ENCODE measurements around the gene SLC30A1.

GRCh38 chr1:211557894-211558625 lies 20.9 kb downstream of the SLC30A1 start:
- TF ChIP-seq, protein P1, sequence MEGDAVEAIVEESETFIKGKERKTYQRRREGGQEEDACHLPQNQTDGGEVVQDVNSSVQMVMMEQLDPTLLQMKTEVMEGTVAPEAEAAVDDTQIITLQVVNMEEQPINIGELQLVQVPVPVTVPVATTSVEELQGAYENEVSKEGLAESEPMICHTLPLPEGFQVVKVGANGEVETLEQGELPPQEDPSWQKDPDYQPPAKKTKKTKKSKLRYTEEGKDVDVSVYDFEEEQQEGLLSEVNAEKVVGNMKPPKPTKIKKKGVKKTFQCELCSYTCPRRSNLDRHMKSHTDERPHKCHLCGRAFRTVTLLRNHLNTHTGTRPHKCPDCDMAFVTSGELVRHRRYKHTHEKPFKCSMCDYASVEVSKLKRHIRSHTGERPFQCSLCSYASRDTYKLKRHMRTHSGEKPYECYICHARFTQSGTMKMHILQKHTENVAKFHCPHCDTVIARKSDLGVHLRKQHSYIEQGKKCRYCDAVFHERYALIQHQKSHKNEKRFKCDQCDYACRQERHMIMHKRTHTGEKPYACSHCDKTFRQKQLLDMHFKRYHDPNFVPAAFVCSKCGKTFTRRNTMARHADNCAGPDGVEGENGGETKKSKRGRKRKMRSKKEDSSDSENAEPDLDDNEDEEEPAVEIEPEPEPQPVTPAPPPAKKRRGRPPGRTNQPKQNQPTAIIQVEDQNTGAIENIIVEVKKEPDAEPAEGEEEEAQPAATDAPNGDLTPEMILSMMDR (IDR thresholded peaks at IDR 0.05) = no peak
- TF ChIP-seq POLR2AphosphoS5 (IDR thresholded peaks at IDR 0.05; ENCODE audit: insufficient read depth in 1 of 2, low read depth in 1 of 2) (no peak), POLR2A (IDR thresholded peaks at IDR 0.05) (no peak)
